Camera-type eye (tissue), 1 donor: ENCODE data around the gene TMED1. TPM values are rescaled to one million over a fixed set of nuclear protein-coding genes. Genes with fewer than 3 reads are reported as not detected.

Experiments
- total RNA-seq: library from RNA; depleted of rRNA; stranded (reverse); fragments of >200 nt; gene quantifications from one replicate; pipeline ENCODE4 v1.2.3, GENCODE V29; 2014

TMED1 gene, protein sequence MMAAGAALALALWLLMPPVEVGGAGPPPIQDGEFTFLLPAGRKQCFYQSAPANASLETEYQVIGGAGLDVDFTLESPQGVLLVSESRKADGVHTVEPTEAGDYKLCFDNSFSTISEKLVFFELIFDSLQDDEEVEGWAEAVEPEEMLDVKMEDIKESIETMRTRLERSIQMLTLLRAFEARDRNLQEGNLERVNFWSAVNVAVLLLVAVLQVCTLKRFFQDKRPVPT
- total RNA-seq, result 34.1 TPM

DNA sequence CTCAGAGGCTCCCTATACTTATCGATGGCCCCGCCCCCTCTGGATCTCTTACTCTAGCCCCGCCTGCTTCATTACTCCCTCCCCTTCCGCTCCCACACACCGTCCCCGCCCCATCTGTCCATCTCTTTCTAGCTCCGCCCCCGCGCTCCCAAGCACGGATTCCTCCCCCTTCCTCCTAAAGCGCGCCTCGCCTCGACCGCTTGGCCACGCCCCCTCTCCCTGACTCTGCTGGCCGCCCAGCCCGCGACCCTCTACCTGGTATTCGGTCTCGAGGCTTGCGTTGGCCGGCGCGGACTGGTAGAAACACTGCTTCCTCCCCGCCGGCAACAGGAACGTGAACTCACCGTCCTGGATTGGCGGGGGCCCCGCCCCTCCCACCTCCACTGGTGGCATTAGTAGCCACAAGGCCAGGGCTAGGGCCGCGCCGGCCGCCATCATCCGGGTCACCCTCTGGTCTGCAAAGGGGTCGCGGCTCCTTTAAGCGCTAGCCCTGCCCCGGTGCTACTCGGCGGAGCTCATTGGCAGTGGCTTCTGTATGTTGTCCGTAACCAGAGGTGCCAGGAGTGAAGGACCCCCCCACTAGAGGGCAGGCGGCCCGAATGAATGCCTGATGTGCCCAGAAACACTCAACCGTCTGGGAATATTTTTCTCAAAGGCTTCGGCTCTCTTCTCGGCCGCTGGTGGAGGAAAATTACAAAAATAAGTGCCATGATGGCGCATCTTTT lies at the start of gene TMED1:
TMED1 (minus strand) TSS at position 459 of the 725 bp plus-strand sequence; CDS start at position 438, 21 bp downstream.

DNA sequence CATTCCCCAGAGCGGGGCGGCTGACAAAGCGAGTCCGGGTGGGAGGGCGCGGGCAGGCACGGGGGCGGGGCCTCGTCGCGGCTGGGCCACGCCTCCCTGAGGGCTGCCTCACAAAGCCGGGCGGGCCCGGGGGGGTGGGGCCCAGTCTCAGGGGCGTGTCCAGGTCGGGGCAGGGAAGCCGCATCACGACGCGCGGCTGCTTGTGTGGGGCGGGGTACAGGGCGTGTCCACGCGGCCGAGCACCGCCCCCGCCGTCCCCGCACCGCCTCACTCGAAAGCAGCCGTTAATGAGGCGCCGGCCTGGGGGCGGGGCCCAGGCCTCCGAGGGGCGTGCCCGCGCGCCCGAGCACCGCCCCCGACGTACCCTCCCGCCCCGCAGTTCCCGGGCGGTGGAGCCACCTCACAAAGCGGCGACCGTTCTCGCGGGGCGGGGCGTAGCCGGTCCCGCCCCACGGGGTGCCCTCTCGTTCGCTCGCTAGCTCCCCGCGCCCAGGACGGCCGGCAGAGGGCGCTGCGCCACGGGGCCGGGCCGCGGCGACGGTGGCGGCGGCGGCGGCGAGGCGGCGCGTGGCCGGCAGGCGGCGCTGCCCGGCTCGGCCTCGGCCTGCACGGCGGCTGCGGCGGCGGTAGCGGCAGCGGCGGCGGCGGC lies 35.1 kb upstream of the TMED1 start, which contains the start of gene CARM1:
CARM1 (plus strand) TSS at position 599 of the 649 bp plus-strand sequence. CDS start 150 bp downstream, outside the sequence.

GRCh38 chr19:10848230-10848856 lies 12.3 kb upstream of the TMED1 start, which contains the start of gene C19orf38:
C19orf38 (plus strand) TSS chr19:10848415; CDS start chr19:10848509, 94 bp downstream.

Other genes with a start within 250 kb of the TMED1 start
- gene AP1M2, start 248.9 kb downstream of the TMED1 start, total RNA-seq, result 3.5 TPM
- 77.6 TPM for gene SLC44A2, start 210.7 kb downstream of the TMED1 start, total RNA-seq
- 262 TPM for gene ILF3, start 181.9 kb downstream of the TMED1 start, total RNA-seq
- gene QTRT1, start 134.8 kb downstream of the TMED1 start, total RNA-seq, result 42.2 TPM
- gene DNM2, start 118.1 kb downstream of the TMED1 start, total RNA-seq, result 109 TPM
- 5.6 TPM for gene C19orf38, start 12.2 kb upstream of the TMED1 start, total RNA-seq
- 27.1 TPM for gene CARM1, start 35.3 kb upstream of the TMED1 start, total RNA-seq
- gene YIPF2, start 92.4 kb upstream of the TMED1 start, total RNA-seq, result 53.3 TPM
- 44.3 TPM for gene TIMM29, start 92.6 kb upstream of the TMED1 start, total RNA-seq
- gene SMARCA4, start 124.8 kb upstream of the TMED1 start, total RNA-seq, result 160 TPM